ENCODE results near the gene INSYN2A.

The INSYN2A gene

DNA sequence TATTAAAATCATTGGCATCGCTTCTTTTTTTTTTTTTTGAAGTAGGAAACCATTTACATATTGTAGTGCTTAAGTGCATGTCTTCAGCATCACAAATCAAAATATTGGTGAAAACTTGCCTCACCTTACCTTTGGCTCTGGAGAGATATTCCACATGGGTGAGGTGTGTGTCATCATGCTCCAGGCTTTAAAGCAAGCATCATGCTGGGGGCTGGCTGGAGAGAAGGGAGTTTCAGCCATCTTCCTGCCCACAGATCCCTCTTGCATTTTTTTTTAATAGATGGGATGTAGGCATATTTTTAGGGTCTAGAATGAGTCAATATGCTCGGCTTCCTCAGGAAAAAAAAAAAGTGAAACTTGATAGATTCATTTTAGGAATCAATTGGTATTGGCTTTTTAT, 2.3 kb upstream of the INSYN2A start:
- no peak for DNase-seq (ENCODE audit: low read depth)
- in situ Hi-C loops (cut with HindIII; ENCODE audit: low sequenced_read_pairs) = no loop called here
- no peak overlapping the region for H3K4me3 ChIP-seq (ENCODE audit: low read depth, low read length)
- TF ChIP-seq, protein P1, sequence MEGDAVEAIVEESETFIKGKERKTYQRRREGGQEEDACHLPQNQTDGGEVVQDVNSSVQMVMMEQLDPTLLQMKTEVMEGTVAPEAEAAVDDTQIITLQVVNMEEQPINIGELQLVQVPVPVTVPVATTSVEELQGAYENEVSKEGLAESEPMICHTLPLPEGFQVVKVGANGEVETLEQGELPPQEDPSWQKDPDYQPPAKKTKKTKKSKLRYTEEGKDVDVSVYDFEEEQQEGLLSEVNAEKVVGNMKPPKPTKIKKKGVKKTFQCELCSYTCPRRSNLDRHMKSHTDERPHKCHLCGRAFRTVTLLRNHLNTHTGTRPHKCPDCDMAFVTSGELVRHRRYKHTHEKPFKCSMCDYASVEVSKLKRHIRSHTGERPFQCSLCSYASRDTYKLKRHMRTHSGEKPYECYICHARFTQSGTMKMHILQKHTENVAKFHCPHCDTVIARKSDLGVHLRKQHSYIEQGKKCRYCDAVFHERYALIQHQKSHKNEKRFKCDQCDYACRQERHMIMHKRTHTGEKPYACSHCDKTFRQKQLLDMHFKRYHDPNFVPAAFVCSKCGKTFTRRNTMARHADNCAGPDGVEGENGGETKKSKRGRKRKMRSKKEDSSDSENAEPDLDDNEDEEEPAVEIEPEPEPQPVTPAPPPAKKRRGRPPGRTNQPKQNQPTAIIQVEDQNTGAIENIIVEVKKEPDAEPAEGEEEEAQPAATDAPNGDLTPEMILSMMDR (IDR thresholded peaks at IDR 0.05; ENCODE audit: low read depth, low read length, missing control alignments) = no peak

DNA sequence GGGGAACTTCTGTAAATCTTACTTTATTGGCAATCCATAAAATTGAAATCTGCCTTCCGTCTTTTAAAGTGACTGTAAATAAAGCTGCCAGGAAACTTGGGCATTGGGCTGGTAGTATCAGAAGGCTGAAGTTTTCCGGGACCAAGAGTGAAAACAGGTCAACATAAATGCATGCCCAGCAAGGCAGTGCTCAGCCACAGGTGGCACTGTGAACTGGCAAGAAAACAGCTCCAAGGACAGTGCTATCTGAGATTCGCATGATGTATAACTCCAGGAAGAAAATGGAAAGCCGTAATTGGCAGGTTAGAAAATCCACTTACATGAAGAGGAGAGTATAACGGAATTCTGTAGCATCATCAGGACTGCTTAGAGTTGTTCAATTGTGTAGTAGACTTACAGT, 1.9 kb upstream of the INSYN2A start:
- H3K4me3 ChIP-seq (ENCODE audit: low read depth, low read length) = no peak overlapping the region
- in situ Hi-C loops (cut with HindIII; ENCODE audit: low sequenced_read_pairs) = no loop called here
- no peak for DNase-seq (ENCODE audit: low read depth)
- TF ChIP-seq, protein P1 (IDR thresholded peaks at IDR 0.05; ENCODE audit: low read depth, low read length, missing control alignments) = no peak

DNA sequence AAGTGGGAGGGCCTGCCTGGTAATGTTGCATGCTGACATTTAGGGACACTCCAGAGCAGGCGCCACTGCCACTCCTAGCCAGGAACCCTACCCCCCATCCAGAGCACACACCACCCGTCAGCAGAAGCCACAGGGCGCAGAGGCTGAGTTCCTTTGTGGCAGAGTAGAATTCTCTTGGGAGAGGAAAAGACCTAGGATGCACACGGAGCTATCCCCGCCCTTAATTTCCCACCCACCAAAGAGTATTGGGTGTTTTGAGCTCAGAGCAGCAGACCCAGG, 702 bp upstream of the INSYN2A start:
- TF ChIP-seq, protein P1 (IDR thresholded peaks at IDR 0.05; ENCODE audit: low read depth, low read length, missing control alignments) = no peak
- H3K4me3 ChIP-seq (ENCODE audit: low read depth, low read length) = peak overlapping the region; percentile 43
- in situ Hi-C loops (cut with HindIII; ENCODE audit: low sequenced_read_pairs) = no loop called here
- no peak for DNase-seq (ENCODE audit: low read depth)

DNA sequence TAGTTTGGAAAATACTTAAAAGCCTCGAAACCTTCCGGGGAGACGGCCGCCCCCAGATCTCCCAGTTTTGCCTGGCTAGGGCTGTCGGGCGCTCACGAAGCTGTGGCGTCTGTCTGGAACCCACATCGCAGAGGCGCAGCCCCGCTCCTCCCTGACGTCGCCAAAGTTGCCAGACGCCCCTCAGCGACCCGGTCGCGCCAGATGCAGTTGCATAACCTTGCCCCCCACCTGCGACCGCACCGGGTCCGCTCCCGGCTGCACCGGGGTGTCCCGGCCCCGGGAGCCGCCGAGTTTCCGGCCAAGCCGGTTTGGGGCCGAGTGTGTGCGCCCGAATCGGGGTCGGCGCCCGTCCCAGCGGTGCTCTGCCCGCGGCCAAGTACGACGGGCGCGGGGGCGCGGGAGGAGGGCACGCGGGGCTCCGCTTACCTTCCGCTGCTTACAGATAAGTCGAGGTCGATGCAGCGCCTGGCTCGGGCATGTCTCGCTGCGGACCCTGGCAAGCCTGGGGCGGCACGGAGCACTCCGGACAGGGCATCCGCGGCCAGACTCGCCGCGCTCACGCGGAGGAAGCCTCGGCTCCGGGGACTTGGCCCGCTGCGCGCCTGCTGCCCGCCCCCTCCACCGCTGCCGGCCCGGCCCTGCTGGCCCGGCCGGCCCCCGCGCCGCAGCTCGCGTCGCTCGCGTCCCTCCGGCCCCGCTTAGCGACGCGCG, 665 bp downstream of the INSYN2A start:
- peak overlapping the region; percentile 43 for H3K4me3 ChIP-seq (ENCODE audit: low read depth, low read length)
- TF ChIP-seq, protein P1 (IDR thresholded peaks at IDR 0.05; ENCODE audit: low read depth, low read length, missing control alignments) = no peak
- no peak for DNase-seq (ENCODE audit: low read depth)
- in situ Hi-C loops (cut with HindIII; ENCODE audit: low sequenced_read_pairs) = no loop called here

DNA sequence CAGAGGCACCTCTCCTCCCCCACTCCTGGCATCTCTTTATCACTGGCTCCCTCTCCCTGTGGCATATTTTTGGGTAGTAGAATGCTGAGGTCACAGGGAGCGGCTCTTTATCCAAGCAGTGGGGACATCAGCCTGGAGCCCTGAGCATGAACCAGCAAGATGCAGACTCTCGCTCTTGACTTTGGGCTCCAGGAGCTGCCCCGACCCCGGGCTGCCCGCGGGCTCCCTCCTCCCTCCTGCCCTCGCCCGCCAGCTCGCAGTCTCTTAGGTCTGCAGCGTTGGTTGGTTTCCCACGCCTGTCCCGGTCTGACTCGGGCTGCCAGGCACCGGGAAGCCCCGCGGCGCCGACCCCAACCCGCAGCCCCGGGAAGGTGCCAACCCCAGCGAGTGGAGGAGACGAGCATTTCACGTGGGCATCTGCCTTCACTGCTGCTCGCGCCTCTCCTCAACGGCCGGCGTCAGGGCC, 1.3 kb downstream of the INSYN2A start:
- DNase-seq (ENCODE audit: low read depth) = no peak
- peak overlapping the region; percentile 43 for H3K4me3 ChIP-seq (ENCODE audit: low read depth, low read length)
- TF ChIP-seq, protein P1 (IDR thresholded peaks at IDR 0.05; ENCODE audit: low read depth, low read length, missing control alignments) = no peak
- in situ Hi-C loops (cut with HindIII; ENCODE audit: low sequenced_read_pairs) = no loop called here

DNA sequence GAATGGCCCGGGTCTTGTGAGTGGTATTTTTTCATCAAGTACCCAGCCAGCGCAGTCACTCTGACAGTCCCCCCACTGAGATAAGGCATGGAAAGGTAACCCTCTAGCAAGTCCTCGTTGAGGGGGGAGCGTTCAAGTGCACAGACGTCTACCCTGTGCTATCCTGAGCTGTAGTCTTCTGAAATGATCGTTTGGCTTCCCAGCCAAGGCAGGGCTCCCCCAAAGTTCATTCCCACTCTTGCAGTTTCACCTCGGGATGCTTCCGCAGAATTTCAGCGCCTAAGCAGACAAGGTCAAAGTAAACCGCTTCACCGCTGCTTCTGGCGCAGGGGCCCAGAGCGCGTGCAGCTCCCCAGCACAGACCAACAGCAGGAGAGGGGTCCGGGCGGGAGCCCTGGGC, 1.8 kb downstream of the INSYN2A start:
- in situ Hi-C loops (cut with HindIII; ENCODE audit: low sequenced_read_pairs) = no loop called here
- no peak overlapping the region for H3K4me3 ChIP-seq (ENCODE audit: low read depth, low read length)
- no peak for DNase-seq (ENCODE audit: low read depth)
- TF ChIP-seq, protein P1 (IDR thresholded peaks at IDR 0.05; ENCODE audit: low read depth, low read length, missing control alignments) = no peak
